ENCODE data around the gene BTNL2. TPM values are rescaled to one million over a fixed set of nuclear protein-coding genes. Genes with fewer than 3 reads are reported as not detected.
A peak's percentile ranks its signal among the peaks of the same experiment; 100 is the strongest.
"Not testable (repeated sequence)": the region's sequence is repeated elsewhere in the genome, so short reads cannot be mapped to it uniquely, and the experiment has no call there.

BTNL2 gene
- total RNA-seq, 1 experiment from 2014 or later: not detected

DNA sequence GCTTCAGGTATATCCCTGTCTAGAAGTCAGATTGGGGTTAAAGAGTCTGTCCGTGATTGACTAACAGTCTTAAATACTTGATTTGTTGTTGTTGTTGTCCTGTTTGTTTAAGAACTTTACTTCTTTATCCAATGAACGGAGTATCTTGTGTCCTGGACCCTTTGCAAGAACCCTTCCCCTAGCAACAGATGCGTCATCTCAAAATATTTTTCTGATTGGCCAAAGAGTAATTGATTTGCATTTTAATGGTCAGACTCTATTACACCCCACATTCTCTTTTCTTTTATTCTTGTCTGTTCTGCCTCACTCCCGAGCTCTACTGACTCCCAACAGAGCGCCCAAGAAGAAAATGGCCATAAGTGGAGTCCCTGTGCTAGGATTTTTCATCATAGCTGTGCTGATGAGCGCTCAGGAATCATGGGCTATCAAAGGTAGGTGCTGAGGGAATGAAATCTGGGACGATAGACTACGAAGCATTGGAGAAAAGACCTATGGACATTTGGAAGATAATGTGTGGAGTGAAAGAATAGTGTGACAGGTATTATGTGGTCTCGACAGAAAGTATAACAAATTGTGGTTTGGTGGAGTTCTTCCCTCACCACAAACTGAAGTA lies 32.7 kb upstream of the BTNL2 start, which contains the start of gene HLA-DRA:
TSS of gene HLA-DRA (plus strand) at position 286 of the 613 bp plus-strand sequence. CDS start at position 350, 64 bp downstream.
- DNase-seq: peak; percentile 98
- peak within 1 kb of the TSS; percentile 88 for H3K27ac ChIP-seq (ENCODE audit: low read length)
- peak within 1 kb of the TSS; percentile 95 for H3K4me3 ChIP-seq (ENCODE audit: low read length)
- H3K36me3 ChIP-seq (ENCODE audit: insufficient read depth, low read length): peaks cover 43% of the 10 kb centered on the region
- peaks cover 19% of the 10 kb centered on the region for H4K20me1 ChIP-seq (ENCODE audit: insufficient read depth, low read depth, low read length)
- peak within 1 kb of the TSS; percentile 56 for H2AFZ ChIP-seq (ENCODE audit: low read length)
- H3K9me3 ChIP-seq (ENCODE audit: low read length): no peaks in the 10 kb centered on the region
- H3K9me2 ChIP-seq (replicated peaks; ENCODE audit: insufficient read depth, low read length): no peaks in the 10 kb centered on the region
- peaks cover 53% of the 10 kb centered on the region for H3K4me1 ChIP-seq (ENCODE audit: low read length)
- peak within 1 kb of the TSS; percentile 92 for H3K4me2 ChIP-seq (ENCODE audit: low read depth, low read length, poor library complexity, severe bottlenecking)
- peak within 1 kb of the TSS; percentile 84 for H3K9ac ChIP-seq (ENCODE audit: low read length)
- H3K27me3 ChIP-seq (ENCODE audit: low read length): no peaks in the 10 kb centered on the region
- peaks cover 15% of the 10 kb centered on the region for H3K79me2 ChIP-seq (ENCODE audit: low read length)

GRCh38 chr6:32439139-32439538 lies 32.2 kb upstream of the BTNL2 start:
- no peaks in the 10 kb centered on the region for H3K9me2 ChIP-seq (replicated peaks; ENCODE audit: insufficient read depth, low read length)
- peak overlapping the region; percentile 95 for H3K4me3 ChIP-seq (ENCODE audit: low read length)
- H3K9me3 ChIP-seq (ENCODE audit: low read length): no peaks in the 10 kb centered on the region
- peak overlapping the region; percentile 13; the same call in 1 of the 2 replicates for H3K9ac ChIP-seq (ENCODE audit: low read length)
- H3K79me2 ChIP-seq (ENCODE audit: low read length): peaks cover 15% of the 10 kb centered on the region
- peak overlapping the region; percentile 56 for H2AFZ ChIP-seq (ENCODE audit: low read length)
- H3K27me3 ChIP-seq (ENCODE audit: low read length): no peaks in the 10 kb centered on the region
- peak; percentile 56 for DNase-seq
- peaks cover 53% of the 10 kb centered on the region for H3K4me1 ChIP-seq (ENCODE audit: low read length)
- H3K27ac ChIP-seq (ENCODE audit: low read length): peak overlapping the region; percentile 88
- peaks cover 37% of the 10 kb centered on the region for H3K36me3 ChIP-seq (ENCODE audit: insufficient read depth, low read length)
- H4K20me1 ChIP-seq (ENCODE audit: insufficient read depth, low read depth, low read length): peaks cover 17% of the 10 kb centered on the region
- H3K4me2 ChIP-seq (ENCODE audit: low read depth, low read length, poor library complexity, severe bottlenecking): peak overlapping the region; percentile 92

- H3K4me1 ChIP-seq (ENCODE audit: low read length): peaks cover 49% of the 10 kb centered on the region
- peak overlapping the region; percentile 12; the same call in 1 of the 2 replicates for H3K4me3 ChIP-seq (ENCODE audit: low read length)
- peaks cover 15% of the 10 kb centered on the region for H3K79me2 ChIP-seq (ENCODE audit: low read length)
- no peaks in the 10 kb centered on the region for H3K9me3 ChIP-seq (ENCODE audit: low read length)
- H3K36me3 ChIP-seq (ENCODE audit: insufficient read depth, low read length): peaks cover 18% of the 10 kb centered on the region
- H3K4me2 ChIP-seq (ENCODE audit: low read depth, low read length, poor library complexity, severe bottlenecking): peak overlapping the region; percentile 61
- H3K27ac ChIP-seq (ENCODE audit: low read length): peak overlapping the region; percentile 84
- peak; percentile 96 for DNase-seq
- H4K20me1 ChIP-seq (ENCODE audit: insufficient read depth, low read depth, low read length): peaks cover 12% of the 10 kb centered on the region
- H3K9ac ChIP-seq (ENCODE audit: low read length): peak overlapping the region; percentile 57
- H3K27me3 ChIP-seq (ENCODE audit: low read length): no peaks in the 10 kb centered on the region
- no peaks in the 10 kb centered on the region for H3K9me2 ChIP-seq (replicated peaks; ENCODE audit: insufficient read depth, low read length)
- H2AFZ ChIP-seq (ENCODE audit: low read length): peak overlapping the region; percentile 76
Measured at GRCh38 chr6:32436995-32437836, 30.2 kb upstream of the BTNL2 start.

DNA sequence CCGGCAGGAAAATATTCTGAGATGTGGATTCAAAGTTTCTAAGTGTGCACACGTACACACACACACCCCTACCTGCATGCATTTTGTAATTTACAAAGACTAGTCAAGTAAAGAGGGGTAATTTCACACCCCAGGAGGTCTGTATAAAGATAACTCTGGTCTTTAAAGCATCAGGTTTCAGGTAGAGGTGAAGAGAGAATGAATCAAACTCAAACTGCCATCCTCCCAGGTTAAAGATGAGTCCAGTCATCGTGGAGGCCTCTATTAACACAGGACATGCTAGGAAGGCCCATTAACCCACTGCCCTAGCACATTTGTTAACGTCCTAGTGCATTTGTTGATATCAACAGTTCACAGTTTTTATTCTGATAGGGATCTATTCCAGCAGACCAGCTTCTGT lies 29.2 kb upstream of the BTNL2 start:
- Histone ChIP-seq H3K4me2 (ENCODE audit: low read depth, low read length, poor library complexity, severe bottlenecking) (peak overlapping the region; percentile 61), H3K9me3 (ENCODE audit: low read length) (no peaks in the 10 kb centered on the region), H3K4me1 (ENCODE audit: low read length) (peaks cover 41% of the 10 kb centered on the region), H3K27me3 (ENCODE audit: low read length) (no peaks in the 10 kb centered on the region), H3K36me3 (ENCODE audit: insufficient read depth, low read length) (peaks cover 7% of the 10 kb centered on the region), H3K9me2 (replicated peaks; ENCODE audit: insufficient read depth, low read length) (no peaks in the 10 kb centered on the region), H3K79me2 (ENCODE audit: low read length) (peaks cover 11% of the 10 kb centered on the region), H2AFZ (ENCODE audit: low read length) (peak overlapping the region; percentile 76), H4K20me1 (ENCODE audit: insufficient read depth, low read depth, low read length) (peaks cover 4% of the 10 kb centered on the region), H3K27ac (ENCODE audit: low read length) (peak overlapping the region; percentile 84; the same call in 1 of the 2 replicates), H3K9ac (ENCODE audit: low read length) (peak overlapping the region; percentile 57; the same call in 1 of the 2 replicates), H3K4me3 (ENCODE audit: low read length) (no peak overlapping the region)
- no peak for DNase-seq

- not testable (repeated sequence) for H3K4me3 ChIP-seq (ENCODE audit: low read length)
Measured at GRCh38 chr6:32433950-32434349, 27.0 kb upstream of the BTNL2 start.

GRCh38 chr6:32432050-32432450 lies 25.1 kb upstream of the BTNL2 start:
- Histone ChIP-seq H3K4me2 (ENCODE audit: low read depth, low read length, poor library complexity, severe bottlenecking) (no peak overlapping the region), H3K36me3 (ENCODE audit: insufficient read depth, low read length) (no peaks in the 10 kb centered on the region), H3K9ac (ENCODE audit: low read length) (no peak overlapping the region), H3K4me3 (ENCODE audit: low read length) (no peak overlapping the region), H3K27me3 (ENCODE audit: low read length) (no peaks in the 10 kb centered on the region), H3K27ac (ENCODE audit: low read length) (no peak overlapping the region), H3K4me1 (ENCODE audit: low read length) (peaks cover 15% of the 10 kb centered on the region), H3K9me3 (ENCODE audit: low read length) (no peaks in the 10 kb centered on the region), H3K9me2 (replicated peaks; ENCODE audit: insufficient read depth, low read length) (no peaks in the 10 kb centered on the region), H3K79me2 (ENCODE audit: low read length) (no peaks in the 10 kb centered on the region), H4K20me1 (ENCODE audit: insufficient read depth, low read depth, low read length) (no peaks in the 10 kb centered on the region), H2AFZ (ENCODE audit: low read length) (no peak overlapping the region)
- peak; percentile 75 for DNase-seq

More at GRCh38 chr6:32433950-32434349, 27.0 kb upstream of the BTNL2 start:
- not testable (repeated sequence) for H3K27me3 ChIP-seq (ENCODE audit: low read length); H3K9ac ChIP-seq (ENCODE audit: low read length); H3K27ac ChIP-seq (ENCODE audit: low read length); H3K9me3 ChIP-seq (ENCODE audit: low read length); H3K4me2 ChIP-seq (ENCODE audit: low read depth, low read length, poor library complexity, severe bottlenecking); H3K36me3 ChIP-seq (ENCODE audit: insufficient read depth, low read length); DNase-seq; H3K9me2 ChIP-seq (replicated peaks; ENCODE audit: insufficient read depth, low read length); H4K20me1 ChIP-seq (ENCODE audit: insufficient read depth, low read depth, low read length); H2AFZ ChIP-seq (ENCODE audit: low read length); H3K79me2 ChIP-seq (ENCODE audit: low read length)
- peaks cover 26% of the 10 kb centered on the region for H3K4me1 ChIP-seq (ENCODE audit: low read length)

DNA sequence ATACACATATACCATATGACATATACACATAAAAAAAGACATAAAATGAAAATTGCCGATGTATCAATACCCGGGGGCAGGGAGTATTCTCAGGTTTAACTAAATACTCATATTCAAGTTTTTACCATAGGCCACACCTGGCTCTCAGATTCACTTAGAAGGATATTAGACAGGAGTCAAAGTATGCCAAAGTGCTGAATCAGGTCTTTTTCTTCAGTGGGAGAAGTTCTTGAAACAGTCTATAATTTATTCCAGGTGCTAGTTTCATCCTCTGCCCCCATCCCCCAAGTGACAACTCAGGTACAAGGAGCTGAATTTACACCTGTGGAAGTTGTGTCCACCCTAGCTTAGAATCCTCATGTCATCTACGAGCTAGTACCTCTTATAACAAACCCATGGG lies 24.2 kb upstream of the BTNL2 start:
- H3K9me2 ChIP-seq (replicated peaks; ENCODE audit: insufficient read depth, low read length): no peaks in the 10 kb centered on the region
- peaks cover 6% of the 10 kb centered on the region for H3K4me1 ChIP-seq (ENCODE audit: low read length)
- H3K36me3 ChIP-seq (ENCODE audit: insufficient read depth, low read length): no peaks in the 10 kb centered on the region
- no peak overlapping the region for H3K27ac ChIP-seq (ENCODE audit: low read length)
- no peaks in the 10 kb centered on the region for H3K79me2 ChIP-seq (ENCODE audit: low read length)
- DNase-seq: no peak
- no peak overlapping the region for H3K4me3 ChIP-seq (ENCODE audit: low read length)
- no peak overlapping the region for H3K4me2 ChIP-seq (ENCODE audit: low read depth, low read length, poor library complexity, severe bottlenecking)
- no peaks in the 10 kb centered on the region for H3K9me3 ChIP-seq (ENCODE audit: low read length)
- no peak overlapping the region for H3K9ac ChIP-seq (ENCODE audit: low read length)
- no peaks in the 10 kb centered on the region for H4K20me1 ChIP-seq (ENCODE audit: insufficient read depth, low read depth, low read length)
- H3K27me3 ChIP-seq (ENCODE audit: low read length): no peaks in the 10 kb centered on the region
- H2AFZ ChIP-seq (ENCODE audit: low read length): no peak overlapping the region

- Histone ChIP-seq H3K9ac (ENCODE audit: low read length) (no peak overlapping the region), H3K36me3 (ENCODE audit: insufficient read depth, low read length) (no peaks in the 10 kb centered on the region), H3K4me3 (ENCODE audit: low read length) (no peak overlapping the region), H2AFZ (ENCODE audit: low read length) (no peak overlapping the region), H3K27ac (ENCODE audit: low read length) (no peak overlapping the region), H3K4me2 (ENCODE audit: low read depth, low read length, poor library complexity, severe bottlenecking) (no peak overlapping the region), H3K27me3 (ENCODE audit: low read length) (no peaks in the 10 kb centered on the region), H4K20me1 (ENCODE audit: insufficient read depth, low read depth, low read length) (no peaks in the 10 kb centered on the region), H3K4me1 (ENCODE audit: low read length) (no peaks in the 10 kb centered on the region), H3K9me3 (ENCODE audit: low read length) (no peaks in the 10 kb centered on the region), H3K9me2 (replicated peaks; ENCODE audit: insufficient read depth, low read length) (no peaks in the 10 kb centered on the region), H3K79me2 (ENCODE audit: low read length) (no peaks in the 10 kb centered on the region)
- DNase-seq: no peak
Measured at GRCh38 chr6:32430179-32430578, 23.2 kb upstream of the BTNL2 start.
